HEK293 (cell line): Measurements from ENCODE around the gene DENND6B.
A peak's percentile ranks its signal among the peaks of the same experiment; 100 is the strongest.

Experiments used
- CTCF ChIA-PET: fragments of 350-600 bp; formaldehyde crosslinking; extraction: SDS; loops from one replicate; lab custom pipeline; 2021; ENCODE audit warnings: antibody characterized with exemption; lab: Yijun Ruan, JAX
- POLR2A ChIA-PET: fragments of 300-600 bp; formaldehyde crosslinking; extraction: SDS; loops from one replicate; lab custom pipeline; 2020; ENCODE audit warnings: antibody characterized with exemption, inconsistent platforms; lab: Yijun Ruan, JAX
- H3K27ac ChIP-seq: fragments of 200-500 bp; sonication (Bioruptor generic); 2 replicates; pipeline ENCODE4 v1.5.1; 2014; ENCODE audit warnings: low read depth, low read length, control low read depth, inconsistent platforms; ENCODE audit errors: extremely low read depth
- H3K36me3 ChIP-seq, 2 experiments: fragments of 200-500 bp in 1 of 2; sonication (Bioruptor generic) in 1 of 2; 1 replicate in 1 of 2; 2 replicates in 1 of 2; pipeline ENCODE4 v1.5.1; 2014 to 2017; ENCODE audit warnings: inconsistent platforms in 2 of 2, low read length in 2 of 2; ENCODE audit not compliant: control insufficient read depth in 2 of 2, insufficient read depth in 1 of 2
- H3K4me1 ChIP-seq: fragments of 200-500 bp; sonication (Bioruptor generic); 2 replicates; pipeline ENCODE4 v1.5.1; 2014; ENCODE audit warnings: mild to moderate bottlenecking, low read length, inconsistent platforms; ENCODE audit not compliant: control insufficient read depth, insufficient read depth
- H3K4me3 ChIP-seq: 2 replicates; pipeline ENCODE4 v1.5.1; 2011; ENCODE audit warnings: low read depth, mild to moderate bottlenecking, control low read depth, low read length, moderate library complexity
- H3K9me3 ChIP-seq: fragments of 200-500 bp; sonication (Bioruptor generic); 2 replicates; pipeline ENCODE4 v1.5.1; 2014; ENCODE audit warnings: low read depth, low read length, inconsistent platforms; ENCODE audit not compliant: control insufficient read depth, insufficient read depth
- CTCF ChIP-seq: fragments of 450-650 bp; formaldehyde crosslinking; IDR thresholded peaks from 2 replicates; pipeline ENCODE4 v1.5.1; 2016; ENCODE audit warnings: missing biosample characterization, missing genetic modification characterization
- HIC1 ChIP-seq: fragments of 450-650 bp; formaldehyde crosslinking; IDR thresholded peaks from 2 replicates; pipeline ENCODE4 v1.5.1; 2016; ENCODE audit warnings: missing biosample characterization, missing genetic modification characterization
- KLF17 ChIP-seq: fragments of 450-650 bp; formaldehyde crosslinking; IDR thresholded peaks from 2 replicates; pipeline ENCODE4 v1.5.1; 2016; ENCODE audit warnings: missing biosample characterization, missing genetic modification characterization
- KLF7 ChIP-seq: fragments of 450-650 bp; formaldehyde crosslinking; IDR thresholded peaks from 2 replicates; pipeline ENCODE4 v1.5.1; 2016; ENCODE audit warnings: missing biosample characterization, missing genetic modification characterization, borderline replicate concordance
- KLF8 ChIP-seq: fragments of 450-650 bp; formaldehyde crosslinking; IDR thresholded peaks from 2 replicates; pipeline ENCODE4 v1.5.1; 2016; ENCODE audit warnings: missing biosample characterization, missing genetic modification characterization
- MYNN ChIP-seq: fragments of 450-650 bp; formaldehyde crosslinking; IDR thresholded peaks from 2 replicates; pipeline ENCODE4 v1.5.1; 2016; ENCODE audit warnings: missing biosample characterization, missing genetic modification characterization, borderline replicate concordance
- PRDM1 ChIP-seq: fragments of 450-650 bp; formaldehyde crosslinking; IDR thresholded peaks from 2 replicates; pipeline ENCODE4; 2016; ENCODE audit warnings: missing biosample characterization, missing genetic modification characterization
- ZBTB17 ChIP-seq: fragments of 450-650 bp; formaldehyde crosslinking; IDR thresholded peaks from 2 replicates; pipeline ENCODE4 v1.5.1; 2016; ENCODE audit warnings: missing biosample characterization, missing genetic modification characterization
- ZBTB8A ChIP-seq: fragments of 450-650 bp; formaldehyde crosslinking; IDR thresholded peaks from 2 replicates; pipeline ENCODE4 v1.5.1; 2016; ENCODE audit warnings: missing biosample characterization, missing genetic modification characterization
- ZNF2 ChIP-seq: fragments of 450-650 bp; formaldehyde crosslinking; IDR thresholded peaks from 2 replicates; pipeline ENCODE4 v1.5.1; 2016; ENCODE audit warnings: missing biosample characterization, missing genetic modification characterization
- ZNF214 ChIP-seq: fragments of 450-650 bp; formaldehyde crosslinking; IDR thresholded peaks from 2 replicates; pipeline ENCODE4 v1.5.1; 2017; ENCODE audit warnings: missing biosample characterization, mild to moderate bottlenecking, missing genetic modification characterization, borderline replicate concordance
- ZNF221 ChIP-seq: fragments of 450-650 bp; formaldehyde crosslinking; IDR thresholded peaks from 2 replicates; pipeline ENCODE4 v1.5.1; 2017; ENCODE audit warnings: missing biosample characterization, missing genetic modification characterization, borderline replicate concordance
- ZNF350 ChIP-seq: fragments of 450-650 bp; formaldehyde crosslinking; IDR thresholded peaks from 2 replicates; pipeline ENCODE4 v1.5.0; 2017; ENCODE audit warnings: missing biosample characterization, mild to moderate bottlenecking, missing genetic modification characterization
- ZNF416 ChIP-seq: fragments of 450-650 bp; formaldehyde crosslinking; IDR thresholded peaks from 2 replicates; pipeline ENCODE4 v1.5.1; 2016; ENCODE audit warnings: missing biosample characterization, missing genetic modification characterization
- ZNF488 ChIP-seq: fragments of 450-650 bp; formaldehyde crosslinking; IDR thresholded peaks from 2 replicates; pipeline ENCODE4 v1.5.1; 2016; ENCODE audit warnings: missing biosample characterization, missing genetic modification characterization
- ZNF513 ChIP-seq: fragments of 450-650 bp; IDR thresholded peaks from 2 replicates; pipeline ENCODE4 v1.5.1; 2018; ENCODE audit warnings: missing biosample characterization, missing genetic modification characterization
- ZNF530 ChIP-seq: fragments of 450-650 bp; formaldehyde crosslinking; IDR thresholded peaks from 2 replicates; pipeline ENCODE4 v1.5.1; 2016; ENCODE audit warnings: low read depth, missing biosample characterization, missing genetic modification characterization
- ZNF544 ChIP-seq: fragments of 450-650 bp; formaldehyde crosslinking; IDR thresholded peaks from 2 replicates; pipeline ENCODE4 v1.5.0; 2017; ENCODE audit warnings: missing biosample characterization, missing genetic modification characterization
- ZNF585B ChIP-seq: fragments of 450-650 bp; formaldehyde crosslinking; IDR thresholded peaks from 2 replicates; pipeline ENCODE4 v1.5.1; 2016; ENCODE audit warnings: missing biosample characterization, missing genetic modification characterization
- ZNF600 ChIP-seq: fragments of 450-650 bp; formaldehyde crosslinking; IDR thresholded peaks from 2 replicates; pipeline ENCODE4 v1.5.1; 2016; ENCODE audit warnings: missing biosample characterization, missing genetic modification characterization
- ZNF621 ChIP-seq: fragments of 450-650 bp; formaldehyde crosslinking; IDR thresholded peaks from 2 replicates; pipeline ENCODE4 v1.5.1; 2017; ENCODE audit warnings: missing biosample characterization, missing genetic modification characterization
- ZNF629 ChIP-seq: fragments of 450-650 bp; formaldehyde crosslinking; IDR thresholded peaks from 2 replicates; pipeline ENCODE4 v1.5.1; 2017; ENCODE audit warnings: missing biosample characterization, missing genetic modification characterization
- ZNF654 ChIP-seq: fragments of 450-650 bp; formaldehyde crosslinking; IDR thresholded peaks from 2 replicates; pipeline ENCODE4 v1.5.1; 2016; ENCODE audit warnings: low read depth, missing biosample characterization, missing genetic modification characterization
- ZNF692 ChIP-seq: fragments of 450-650 bp; formaldehyde crosslinking; IDR thresholded peaks from 2 replicates; pipeline ENCODE4 v1.5.1; 2016; ENCODE audit warnings: missing biosample characterization, missing genetic modification characterization
- ZNF707 ChIP-seq: fragments of 450-650 bp; formaldehyde crosslinking; IDR thresholded peaks from 2 replicates; pipeline ENCODE4 v1.5.1; 2016; ENCODE audit warnings: missing biosample characterization, missing genetic modification characterization
- ZSCAN16 ChIP-seq: fragments of 450-650 bp; formaldehyde crosslinking; IDR thresholded peaks from 2 replicates; pipeline ENCODE4 v1.5.1; 2016; ENCODE audit warnings: missing biosample characterization, missing genetic modification characterization

The DENND6B gene

GRCh38 chr22:50341977-50342650 is 15.3 kb upstream of the DENND6B start:
- no peaks in the 10 kb centered on the region for H3K4me1 ChIP-seq
- CTCF ChIA-PET = interaction anchor here (0.6 to 2.7 kb wide), 28 partner anchors 9 to 321 kb away, joined by 3 to 42 read pairs (median 5); partner anchors contain the start of genes DENND6B, HDAC10, LMF2 and NCAPH2
- TF ChIP-seq ZNF544 (no peak), ZNF488 (tag by site-specific recombination) (no peak), ZNF221 (no peak), KLF7 (tag by site-specific recombination) (peak; percentile 29; the same call in 1 of the 2 replicates), CTCF (peak; percentile 97), ZBTB8A (peak; percentile 56), ZNF692 (0 out of 2 replicates have a peak, but pooled peaks have one; percentile 11), ZNF2 (tag by site-specific recombination) (0 out of 2 replicates have a peak, but pooled peaks have one; percentile 30), HIC1 (peak; percentile 65; the same call in 1 of the 2 replicates), ZNF621 (tag by site-specific recombination) (no peak), ZNF654 (tag by site-specific recombination) (peak; percentile 92), ZNF416 (tag by site-specific recombination) (no peak), ZNF629 (tag by site-specific recombination) (peak; percentile 32; the same call in 1 of the 2 replicates), ZSCAN16 (tag by site-specific recombination) (0 out of 2 replicates have a peak, but pooled peaks have one; percentile 54), ZNF585B (tag by site-specific recombination) (0 out of 2 replicates have a peak, but pooled peaks have one; percentile 6), KLF17 (tag by site-specific recombination) (peak; percentile 35; the same call in 1 of the 2 replicates), ZNF530 (tag by site-specific recombination) (no peak), KLF8 (peak; percentile 79), ZNF350 (tag by site-specific recombination) (no peak), ZNF214 (no peak), ZNF600 (tag by site-specific recombination) (peak; percentile 83), MYNN (no peak), ZBTB17 (peak; percentile 78), ZNF707 (tag by site-specific recombination) (no peak), PRDM1 (0 out of 2 replicates have a peak, but pooled peaks have one; percentile 5), ZNF513 (tag by site-specific recombination) (no peak)
- TF ChIP-seq, all 188 proteins: peak for 15
- H3K9me3 ChIP-seq = no peaks in the 10 kb centered on the region
- POLR2A ChIA-PET = interaction anchor here (0.7 to 2.0 kb wide), 8 partner anchors 14 to 183 kb away, joined by 3 to 7 read pairs (median 5); partner anchors contain the start of genes HDAC10, MAPK12, PLXNB2 and SCO2
- peak overlapping the region; percentile 95 for H3K27ac ChIP-seq
- peak overlapping the region; percentile 33 for H3K4me3 ChIP-seq
- peaks cover 0 to 20% of the 10 kb centered on the region in 2 experiments; a peak in 2 of 3 replicates for H3K36me3 ChIP-seq
